Muscle of back (tissue), 11 donors: ENCODE results near the gene SCFD2. TPM values are rescaled to one million over a fixed set of nuclear protein-coding genes. Genes with fewer than 3 reads are reported as not detected.
"Not testable (repeated sequence)": the region's sequence is repeated elsewhere in the genome, so short reads cannot be mapped to it uniquely, and the experiment has no call there.

Experiments used
- DNase-seq, 3 donors: peaks; one replicate each; pipeline versions ENCODE4 v3.0.0 to v3.0.0-alpha.2; 2013
- polyA plus RNA-seq, 10 donors: library from polyadenylated mRNA; unstranded; fragments of 120-200 nt; gene quantifications; one replicate each; pipeline ENCODE4 v1.2.1, GENCODE V29; 2013; ENCODE audit not compliant: insufficient read length in 10 of 10

The SCFD2 gene
- polyA plus RNA-seq, 10 donors, result 9.9 to 13.4 (median 11.3) TPM

DNA sequence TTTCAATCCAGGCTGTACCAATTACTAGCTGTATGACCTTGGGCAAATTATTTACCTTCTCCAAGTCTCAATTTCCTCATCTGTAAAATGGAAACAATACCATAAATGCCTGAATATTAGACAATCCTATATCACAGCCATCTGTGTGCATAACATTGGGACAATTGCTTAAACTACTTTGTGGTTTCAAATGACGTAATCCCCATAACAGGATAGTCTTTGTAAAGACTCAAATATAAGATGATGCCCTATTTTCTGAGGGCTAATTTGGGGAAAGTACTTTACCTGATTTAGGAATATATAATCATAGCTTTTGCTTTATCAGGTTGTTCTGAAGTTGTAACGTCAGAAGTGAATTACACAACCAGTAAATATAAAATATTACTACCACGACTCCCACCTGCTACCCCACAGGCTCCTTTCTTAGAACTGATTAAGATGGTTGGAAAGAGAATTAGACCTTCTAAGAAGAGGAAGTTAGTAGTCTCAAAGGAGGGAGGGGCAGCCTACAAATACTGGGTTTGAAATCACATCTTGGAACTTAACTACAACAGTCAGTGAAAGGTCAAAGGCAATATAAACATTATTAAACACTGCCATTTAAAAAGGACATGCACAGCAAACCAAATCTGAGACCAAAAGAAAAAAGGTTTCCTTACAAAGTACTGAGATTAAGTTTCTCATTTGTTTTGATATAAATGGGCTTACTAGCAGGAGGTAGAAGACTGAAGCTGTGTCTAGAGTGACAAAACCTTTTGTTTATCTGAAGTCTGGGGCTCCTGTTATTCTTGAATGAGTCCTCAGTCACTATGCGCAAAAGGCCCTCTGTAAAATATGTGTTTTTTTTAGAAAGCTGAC is 215.0 kb downstream of the SCFD2 start:
- no peak for DNase-seq

GRCh38 chr4:53147711-53148110 is 218.2 kb downstream of the SCFD2 start:
- DNase-seq, result peak in 1 of 3 donors; percentile 36

DNA sequence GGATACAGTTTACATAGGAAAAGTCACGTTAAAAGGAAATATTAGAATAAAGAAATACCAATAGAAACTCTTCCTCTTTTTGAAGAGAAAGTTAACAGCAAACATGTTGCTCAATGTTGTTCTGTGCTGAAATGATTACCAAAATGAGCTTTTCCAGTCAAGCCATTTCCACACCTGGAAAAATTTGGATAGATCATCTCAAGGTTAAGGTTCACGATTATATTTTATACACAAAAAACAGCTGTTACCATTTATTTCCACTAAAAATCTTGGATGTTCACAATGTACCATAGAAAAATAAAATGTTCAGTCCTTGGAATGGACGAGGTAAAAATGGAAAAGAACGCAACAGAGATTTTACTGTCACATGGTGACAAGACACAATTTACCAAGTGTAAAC is 218.7 kb downstream of the SCFD2 start:
- peak in 1 of 3 donors; percentile 54 for DNase-seq

- no peak for DNase-seq
Measured at GRCh38 chr4:53141308-53141707, 224.6 kb downstream of the SCFD2 start.

DNA sequence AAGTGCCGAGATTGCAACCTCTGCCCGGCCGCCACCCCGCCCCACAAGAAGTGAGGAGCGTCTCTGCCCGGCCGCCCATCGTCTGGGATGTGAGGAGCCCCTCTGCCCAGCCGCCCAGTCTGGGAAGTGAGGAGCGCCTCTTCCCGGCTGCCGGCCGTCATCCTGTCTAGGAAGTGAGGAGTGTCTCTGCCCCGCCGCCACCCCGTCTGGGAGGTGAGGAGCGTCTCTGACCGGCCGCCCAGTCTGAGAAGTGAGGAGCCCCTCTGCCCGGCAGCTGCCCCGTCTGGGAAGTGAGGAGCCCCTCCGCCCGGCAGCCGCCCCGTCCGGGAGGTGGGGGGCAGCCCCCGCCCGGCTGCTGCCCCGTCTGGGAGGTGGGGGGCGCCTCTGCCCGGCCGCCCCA is 226.6 kb downstream of the SCFD2 start:
- DNase-seq, result not testable (repeated sequence)

DNA sequence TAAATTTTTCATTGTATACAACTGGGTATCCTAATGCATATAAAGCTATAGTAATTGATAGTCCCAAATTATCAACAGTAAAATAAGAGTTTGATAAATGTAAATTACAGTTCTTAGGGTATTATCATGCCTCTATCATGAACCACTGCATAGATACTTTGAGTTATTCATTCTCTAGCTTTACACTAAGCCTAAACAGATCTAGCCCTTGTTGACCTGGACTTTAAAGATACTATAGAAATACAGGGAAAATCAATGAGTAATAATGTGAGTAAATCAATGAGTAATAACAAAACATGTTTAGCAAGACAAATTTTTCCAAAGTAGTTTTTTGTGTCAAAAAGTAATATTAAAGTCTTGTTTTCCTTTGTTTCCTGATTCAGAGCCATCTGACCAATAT is 228.4 kb downstream of the SCFD2 start:
- DNase-seq, result no peak

GRCh38 chr4:53136954-53137353 is 228.9 kb downstream of the SCFD2 start:
- DNase-seq, result no peak

DNA sequence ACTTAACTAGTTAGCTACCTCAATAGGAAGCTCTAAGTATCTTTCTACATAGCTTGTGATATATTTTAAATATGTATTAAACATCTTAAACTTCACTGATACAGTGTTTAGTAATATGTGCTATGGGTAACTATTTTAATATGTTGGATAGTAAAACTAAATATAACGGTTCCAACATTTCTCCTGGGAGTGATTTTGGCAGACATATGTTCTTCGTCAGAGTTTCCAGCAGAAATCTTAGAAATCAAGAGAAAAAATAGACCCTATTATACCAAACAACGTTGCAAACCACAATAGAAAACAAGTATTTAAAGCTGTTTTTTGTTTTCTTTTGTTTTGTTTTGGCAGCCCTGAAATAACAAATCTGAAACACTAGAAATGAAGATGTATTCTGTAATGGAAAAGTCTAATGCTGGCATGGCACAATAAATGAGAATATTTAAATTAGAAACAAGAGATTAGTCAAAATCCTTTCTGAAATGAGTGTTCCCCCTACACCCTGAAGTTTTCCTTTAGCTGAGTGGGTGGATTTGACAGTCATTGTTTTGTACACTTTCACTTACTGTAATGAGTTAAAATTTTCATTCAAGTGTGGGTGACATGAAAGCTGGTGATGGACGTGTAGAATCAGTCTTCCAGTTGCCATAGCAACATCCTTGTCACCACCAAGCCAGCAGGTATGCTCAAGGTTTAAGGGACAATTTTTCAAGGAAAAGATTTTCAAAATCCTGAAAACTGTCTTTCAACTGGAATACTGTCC is 233.5 kb downstream of the SCFD2 start:
- DNase-seq, result peak; percentile 77 to 94 (median 90)

DNA sequence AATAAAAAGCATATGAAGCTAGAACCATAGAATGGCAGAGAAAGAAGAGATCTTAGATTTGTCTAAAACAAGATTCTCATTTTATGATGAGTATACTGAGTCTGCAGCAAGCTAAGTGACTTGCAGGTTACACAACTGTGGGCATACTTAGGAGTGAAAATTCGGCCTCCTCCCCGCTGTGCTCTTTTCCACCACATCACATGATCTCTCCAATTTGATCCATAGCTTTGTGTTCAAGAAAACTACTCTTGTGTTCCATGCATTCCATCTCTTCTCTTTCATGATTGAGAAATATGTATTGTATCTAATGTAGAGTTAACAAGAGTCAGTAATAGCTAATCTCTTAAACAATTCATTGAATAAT is 234.3 kb downstream of the SCFD2 start:
- no peak for DNase-seq

GRCh38 chr4:53130896-53131561 is 234.8 kb downstream of the SCFD2 start:
- DNase-seq, result no peak

GRCh38 chr4:53128706-53129357 is 237.0 kb downstream of the SCFD2 start:
- DNase-seq, result peak; percentile 59 to 92 (median 79)

- DNase-seq, result peak in 2 of 3 donors; percentile 58 to 76
Measured at GRCh38 chr4:53128231-53128630, 237.6 kb downstream of the SCFD2 start.

DNA sequence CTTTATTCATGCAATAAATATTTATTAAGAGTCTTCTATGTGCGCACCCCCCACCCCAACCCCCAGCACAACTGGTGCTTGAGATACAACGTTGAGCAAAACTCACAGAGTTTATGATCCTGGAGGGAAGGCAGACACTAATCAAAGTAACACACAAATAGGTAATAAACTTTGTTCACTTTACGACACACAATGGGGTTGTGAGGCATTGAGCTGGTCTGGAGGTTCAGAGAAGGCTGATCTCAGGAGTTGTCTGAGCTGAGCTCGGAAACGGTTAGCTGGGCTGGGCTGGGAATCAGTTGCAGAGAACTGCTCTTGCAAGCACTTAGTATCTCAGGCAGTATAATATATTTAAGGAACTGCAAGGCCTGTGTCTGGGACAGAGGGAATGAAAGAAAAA is 238.5 kb downstream of the SCFD2 start:
- DNase-seq, result peak in 1 of 3 donors; percentile 52

DNA sequence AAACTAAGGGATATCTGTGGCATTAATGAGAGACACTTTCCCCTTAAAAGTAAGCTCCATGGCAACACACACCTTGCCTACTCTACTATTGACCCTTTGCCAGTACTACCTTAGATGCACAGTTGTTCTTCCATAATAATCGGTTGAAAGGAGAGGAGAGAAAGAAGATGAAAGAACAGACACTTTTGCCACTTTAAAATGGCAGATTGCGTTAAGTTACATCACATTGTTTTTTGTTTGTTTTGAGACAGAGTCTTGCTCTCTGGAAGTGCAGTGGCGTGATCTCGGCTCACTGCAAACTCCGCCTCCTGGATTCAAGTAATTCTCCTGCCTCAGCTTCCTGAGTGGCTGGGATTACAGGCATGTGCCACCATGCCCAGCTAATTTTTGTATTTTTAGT is 239.8 kb downstream of the SCFD2 start:
- DNase-seq, result no peak

- DNase-seq, result no peak
Measured at GRCh38 chr4:53123819-53124218, 242.0 kb downstream of the SCFD2 start.

GRCh38 chr4:53123171-53123570 is 242.7 kb downstream of the SCFD2 start:
- DNase-seq, result no peak

- DNase-seq, result no peak
Measured at GRCh38 chr4:53122280-53123116, 243.4 kb downstream of the SCFD2 start.

DNA sequence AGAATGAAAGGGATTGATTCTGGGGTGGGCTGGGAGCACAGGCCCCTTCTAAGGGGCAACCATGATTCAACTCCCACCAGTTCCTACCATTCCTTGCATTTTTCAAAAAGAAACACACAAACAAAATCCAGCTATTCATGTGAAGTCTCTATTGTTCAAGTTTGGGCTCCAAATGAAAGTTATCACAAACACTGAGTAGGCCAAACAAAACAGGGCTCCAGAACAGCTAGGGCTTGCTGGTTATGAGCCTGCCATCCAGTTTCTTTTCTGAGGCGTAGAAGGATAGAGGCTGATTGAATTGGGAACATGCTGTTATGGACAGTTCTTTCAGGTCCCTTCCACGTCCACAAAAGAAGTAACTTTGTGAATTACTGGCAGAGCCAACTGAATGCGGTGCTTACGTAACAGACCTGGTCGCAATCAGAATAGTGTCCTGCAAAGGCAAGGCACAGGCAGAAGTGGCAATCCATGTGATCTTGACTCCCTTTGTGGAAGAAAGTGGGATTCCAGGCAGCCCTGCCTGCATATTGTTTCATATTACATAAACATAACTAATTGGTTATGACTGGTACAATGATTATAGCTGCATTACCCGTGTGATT is 244.5 kb downstream of the SCFD2 start:
- DNase-seq, result no peak

- peak in 2 of 3 donors; percentile 37 to 69 for DNase-seq
Measured at GRCh38 chr4:53120778-53121177, 245.1 kb downstream of the SCFD2 start.

GRCh38 chr4:53119680-53120079 is 246.2 kb downstream of the SCFD2 start:
- DNase-seq, result peak; percentile 47 to 73 (median 54)

DNA sequence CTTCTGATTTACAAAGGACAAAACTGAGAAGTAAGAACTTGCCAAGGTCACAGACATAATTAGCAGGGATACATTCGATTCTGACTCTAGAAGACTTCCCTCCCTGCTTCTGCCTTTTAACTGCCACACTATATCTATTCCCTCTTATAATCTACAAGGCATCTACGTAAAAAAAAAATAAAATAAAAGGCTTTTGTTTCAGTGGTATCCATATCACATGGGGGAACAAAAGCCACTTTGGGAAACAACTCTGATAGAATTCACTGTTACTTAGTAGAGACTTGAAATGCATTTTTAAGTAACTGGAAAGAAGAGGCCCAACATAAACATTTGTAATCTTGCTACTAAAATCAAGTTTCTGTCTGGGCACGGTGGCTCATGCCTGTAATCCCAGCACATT is 247.2 kb downstream of the SCFD2 start:
- no peak for DNase-seq
